HepG2 (cell line): Measurements from ENCODE around the gene LRP1B. TPM values are rescaled to one million over a fixed set of nuclear protein-coding genes. Genes with fewer than 3 reads are reported as not detected.

Experiments used
- ATAC-seq: fragments of 200-7000 bp; cut with Tn5 transposase; 3 replicates; pipeline ENCODE4 v1.9.1; 2020; ENCODE audit warnings: mild to moderate bottlenecking, moderate library complexity
- BruUV-seq: library from RNA; stranded (reverse); fragments of 400-500 nt; replicated peaks from 2 replicates; lab custom pipeline; 2021; lab: Mats Ljungman, UMichigan
- CTCF ChIA-PET: fragments of 300-600 bp; formaldehyde crosslinking; extraction: SDS; loops from one replicate; lab custom pipeline; 2021; ENCODE audit warnings: low total read pairs, inconsistent platforms, low intra/inter-chr PET ratio; lab: Yijun Ruan, JAX
- POLR2A ChIA-PET: fragments of 350-600 bp; sonication (Branson Sonifier 250); formaldehyde crosslinking; loops from one replicate; lab custom pipeline; 2020; ENCODE audit warnings: antibody characterized with exemption, inconsistent platforms; lab: Yijun Ruan, JAX
- DNase-seq: peaks from one replicate; pipeline ENCODE4 v3.0.0-alpha.2; 2015; ENCODE audit warnings: low spot score
- FAIRE-seq: peaks from 3 replicates; lab custom pipeline; 2011; peaks lifted over from hg19 to GRCh38; lab: Jason Lieb, UNC
- H2AFZ ChIP-seq: one replicate; pipeline ENCODE4 v1.6.1; 2011; ENCODE audit warnings: low read length, inconsistent platforms
- H3K27ac ChIP-seq: fragments of 300-600 bp; 3 replicates; pipeline ENCODE4 v1.8.0; 2011; ENCODE audit warnings: mixed run types, mild to moderate bottlenecking, mixed read lengths, low read length, inconsistent platforms; ENCODE audit not compliant: insufficient read depth; ENCODE audit errors: extremely low read length
- H3K27me3 ChIP-seq, 2 experiments: fragments of 200-600 bp in 1 of 2; 2 replicates in 1 of 2; 3 replicates in 1 of 2; pipeline versions ENCODE4 v1.6.0 to v1.8.0; 2011; ENCODE audit warnings: low read length in 2 of 2, mild to moderate bottlenecking in 2 of 2, moderate library complexity in 2 of 2, inconsistent platforms in 1 of 2; ENCODE audit not compliant: insufficient read depth in 2 of 2, control insufficient read depth in 1 of 2
- H3K36me3 ChIP-seq, 2 experiments: fragments of 200-600 bp in 1 of 2; replicated peaks in 1 of 2; 2 replicates in 1 of 2; 3 replicates in 1 of 2; pipeline versions ENCODE4 v1.5.1 to v1.8.0; 2011; ENCODE audit warnings: low read length in 2 of 2, inconsistent platforms in 1 of 2; ENCODE audit not compliant: insufficient read depth in 2 of 2, control insufficient read depth in 1 of 2
- H3K4me1 ChIP-seq: 2 replicates; pipeline ENCODE4 v1.5.1; 2012; ENCODE audit warnings: low read length, inconsistent platforms; ENCODE audit not compliant: insufficient read depth
- H3K4me2 ChIP-seq: 2 replicates; pipeline ENCODE4 v1.6.0; 2011; ENCODE audit warnings: low read depth, low read length, inconsistent platforms
- H3K4me3 ChIP-seq, 3 experiments: fragments of 200-600 bp in 1 of 3; sonication (generic), shearing (Covaris generic) in 1 of 3; replicated peaks in 1 of 3; 2 replicates each; pipeline ENCODE4 v1.5.1; 2011 to 2016; ENCODE audit warnings: low read length in 3 of 3, inconsistent platforms in 2 of 3, low read depth in 2 of 3, mild to moderate bottlenecking in 2 of 3, control low read depth in 1 of 3, mixed read lengths in 1 of 3; ENCODE audit not compliant: insufficient read depth in 1 of 3
- H3K79me2 ChIP-seq: one replicate; pipeline ENCODE4 v1.6.1; 2011; ENCODE audit warnings: low read length, inconsistent platforms; ENCODE audit not compliant: insufficient read depth
- H3K9ac ChIP-seq: 2 replicates; pipeline ENCODE4 v1.6.0; 2011; ENCODE audit warnings: mild to moderate bottlenecking, low read depth, low read length, inconsistent platforms; ENCODE audit not compliant: insufficient read depth
- H3K9me3 ChIP-seq: 2 replicates; pipeline ENCODE4 v1.5.1; 2012; ENCODE audit warnings: mild to moderate bottlenecking, low read length
- H4K20me1 ChIP-seq: 2 replicates; pipeline ENCODE4 v1.6.0; 2011; ENCODE audit warnings: inconsistent platforms, mild to moderate bottlenecking, low read length, moderate library complexity; ENCODE audit not compliant: insufficient read depth
- HOXA7 ChIP-seq: sonication (generic); formaldehyde crosslinking; IDR thresholded peaks from 2 replicates; pipeline ENCODE4 v1.8.1; 2022; ENCODE audit warnings: mild to moderate bottlenecking, missing genetic modification reagents, moderate library complexity
- SIN3A ChIP-seq: IDR thresholded peaks from 2 replicates; pipeline ENCODE4 v1.6.1; 2011; ENCODE audit warnings: low read depth, mild to moderate bottlenecking, control low read depth, low read length, borderline replicate concordance
- SMAD1 ChIP-seq: sonication (generic); formaldehyde crosslinking; IDR thresholded peaks from 2 replicates; pipeline ENCODE4 v1.4.0; 2020; ENCODE audit warnings: missing genetic modification reagents, low read depth, mild to moderate bottlenecking, borderline replicate concordance
- TRIM24 ChIP-seq: sonication (generic); formaldehyde crosslinking; IDR thresholded peaks from 2 replicates; pipeline ENCODE4 v1.8.0; 2022; ENCODE audit warnings: mild to moderate bottlenecking, missing genetic modification reagents
- UBTF ChIP-seq: sonication (generic); formaldehyde crosslinking; IDR thresholded peaks from 2 replicates; pipeline ENCODE4 v1.4.0; 2020; ENCODE audit warnings: mild to moderate bottlenecking, missing genetic modification reagents
- ZBTB20 ChIP-seq: sonication (generic); formaldehyde crosslinking; IDR thresholded peaks from 2 replicates; pipeline ENCODE4 v1.8.1; 2023; ENCODE audit warnings: missing genetic modification reagents, low read depth, mild to moderate bottlenecking, borderline replicate concordance
- ZBTB4 ChIP-seq: sonication (generic); formaldehyde crosslinking; IDR thresholded peaks from 2 replicates; pipeline ENCODE4 v1.4.0; 2020; ENCODE audit warnings: missing genetic modification reagents, mild to moderate bottlenecking, borderline replicate concordance
- ZBTB8A ChIP-seq: sonication (generic); formaldehyde crosslinking; IDR thresholded peaks from 2 replicates; pipeline ENCODE4 v1.4.0; 2020; ENCODE audit warnings: mild to moderate bottlenecking, low read depth, missing genetic modification reagents, borderline replicate concordance
- ZNF350 ChIP-seq: sonication (generic); formaldehyde crosslinking; IDR thresholded peaks from 2 replicates; pipeline ENCODE4 v1.4.0; 2020; ENCODE audit warnings: mild to moderate bottlenecking, low read depth, missing genetic modification reagents, borderline replicate concordance
- ZNF781 ChIP-seq: sonication (generic); formaldehyde crosslinking; IDR thresholded peaks from 2 replicates; pipeline ENCODE4 v1.5.1; 2020; ENCODE audit warnings: borderline replicate concordance, mild to moderate bottlenecking, missing genetic modification reagents; ENCODE audit errors: not compliant biosample characterization
- ZSCAN31 ChIP-seq: sonication (generic); formaldehyde crosslinking; IDR thresholded peaks from 2 replicates; pipeline ENCODE4 v1.5.0; 2020; ENCODE audit warnings: low read depth, mild to moderate bottlenecking, missing genetic modification reagents
- WGBS: methylation state at CpG from one replicate; pipeline ENCODE4 v1.1.6; 2017; ENCODE audit warnings: low lambda C conversion rate; 5-methylcytosine and 5-hydroxymethylcytosine counted together
- in situ Hi-C: cut with HindIII; loops from 2 replicates; pipeline ENCODE4 v1.10.0; 2017; ENCODE audit warnings: low pct_unique_long_range_greater_than_20kb; ENCODE audit not compliant: extremely low pct_ligation_motif_present
- intact Hi-C: fragments of 100-400 bp; cut with micrococcal nuclease; formaldehyde crosslinking; loops from one replicate; pipeline ENCODE4 v1.10.0; 2022; ENCODE audit not compliant: unreplicated experiment
- polyA plus RNA-seq, 8 experiments: library from polyadenylated mRNA; depleted of rRNA in 3 of 8; stranded (reverse) in 7 of 8; unstranded in 1 of 8; fragments of >200 nt; fragmentation: Illumina TruSeq in 4 of 8; extraction: Trizol in 4 of 8; gene quantifications; 2 replicates each; pipeline versions ENCODE4 v1.2.1 to v1.2.3, GENCODE V29; 2011 to 2016; ENCODE audit warnings: low read depth in 4 of 8, missing spikeins in 1 of 8, mixed read lengths in 1 of 8; ENCODE audit not compliant: insufficient read depth in 1 of 8
- total RNA-seq, 5 experiments: library from RNA; depleted of rRNA; stranded (reverse); fragments of >200 nt; fragmentation: Illumina TruSeq; extraction: Trizol; gene quantifications; 2 replicates each; pipeline ENCODE4 v1.2.3, GENCODE V29; 2016; ENCODE audit warnings: low read depth in 1 of 5
- TF ChIP-seq, protein P1 (sequence below): sonication (generic); formaldehyde crosslinking; IDR thresholded peaks from 2 replicates; pipeline ENCODE4 v1.8.0; 2022; ENCODE audit warnings: low read depth, missing genetic modification reagents
- TF ChIP-seq, protein P2 (sequence below): sonication (generic); formaldehyde crosslinking; conservative IDR thresholded peaks from 2 replicates; pipeline ENCODE4 v1.8.1; 2023; ENCODE audit warnings: missing genetic modification reagents

LRP1B gene
- total and polyA plus RNA-seq, 2 of the 13 experiments (the other 11 are each of a cell fraction or from before 2014, with no cell fraction given): 0.04 TPM; not detected in 1

DNA sequence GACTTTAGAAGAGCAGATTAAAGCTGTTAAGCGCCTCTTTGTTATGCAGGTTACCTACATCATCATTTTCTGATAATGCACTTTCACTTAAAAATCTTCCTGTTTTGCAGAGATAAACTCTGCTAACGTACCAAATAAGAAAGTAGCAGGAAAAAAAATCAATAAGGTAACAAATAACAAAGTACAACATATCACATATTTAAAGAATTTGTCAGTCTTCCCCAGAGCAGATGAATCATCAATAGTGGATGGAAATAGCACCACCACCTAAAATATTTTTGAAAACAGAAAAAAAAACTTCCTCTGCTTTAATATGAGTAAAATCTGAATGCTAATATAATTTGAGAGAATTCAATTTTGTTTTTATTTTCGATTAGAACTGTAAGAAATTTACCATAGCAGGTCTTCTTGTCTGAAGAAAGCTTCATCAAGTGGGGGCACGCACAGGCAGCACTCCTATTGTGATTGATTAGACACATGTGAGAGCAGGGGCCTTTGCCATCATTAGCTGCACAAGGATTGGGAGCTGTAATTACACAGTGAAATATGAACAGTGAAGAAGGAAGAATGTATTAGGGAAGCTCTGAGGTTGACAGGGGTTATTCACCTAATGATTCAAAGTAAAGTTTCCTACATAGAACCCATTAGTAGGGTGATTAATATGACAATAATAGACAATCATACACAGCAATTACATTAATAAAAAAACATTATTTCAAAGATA, 1279.4 kb downstream of the LRP1B start:
- in situ Hi-C loops: loop anchor here (25.0 kb wide), 1 partner anchor 1064 kb away; no protein-coding TSS in a partner anchor
- no peak for TF ChIP-seq TRIM24 (CRISPR knock-in tag)
- no peak for TF ChIP-seq ZBTB4
- no peak for TF ChIP-seq ZBTB8A (CRISPR knock-in tag)
- TF ChIP-seq UBTF (CRISPR knock-in tag): no peak
- TF ChIP-seq ZSCAN31 (CRISPR knock-in tag): no peak
- no peak for TF ChIP-seq ZBTB20
- no peak for TF ChIP-seq SMAD1 (CRISPR knock-in tag)
- TF ChIP-seq SIN3A: no peak
- TF ChIP-seq, protein P1, sequence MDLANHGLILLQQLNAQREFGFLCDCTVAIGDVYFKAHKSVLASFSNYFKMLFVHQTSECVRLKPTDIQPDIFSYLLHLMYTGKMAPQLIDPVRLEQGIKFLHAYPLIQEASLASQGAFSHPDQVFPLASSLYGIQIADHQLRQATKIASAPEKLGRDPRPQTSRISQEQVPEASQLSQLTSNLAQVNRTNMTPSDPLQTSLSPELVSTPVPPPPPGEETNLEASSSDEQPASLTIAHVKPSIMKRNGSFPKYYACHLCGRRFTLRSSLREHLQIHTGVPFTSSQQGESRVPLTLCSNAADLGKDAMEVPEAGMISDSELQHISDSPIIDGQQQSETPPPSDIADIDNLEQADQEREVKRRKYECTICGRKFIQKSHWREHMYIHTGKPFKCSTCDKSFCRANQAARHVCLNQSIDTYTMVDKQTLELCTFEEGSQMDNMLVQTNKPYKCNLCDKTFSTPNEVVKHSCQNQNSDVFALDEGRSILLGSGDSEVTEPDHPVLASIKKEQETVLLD (CRISPR knock-in tag): no peak
- TF ChIP-seq, protein P2, sequence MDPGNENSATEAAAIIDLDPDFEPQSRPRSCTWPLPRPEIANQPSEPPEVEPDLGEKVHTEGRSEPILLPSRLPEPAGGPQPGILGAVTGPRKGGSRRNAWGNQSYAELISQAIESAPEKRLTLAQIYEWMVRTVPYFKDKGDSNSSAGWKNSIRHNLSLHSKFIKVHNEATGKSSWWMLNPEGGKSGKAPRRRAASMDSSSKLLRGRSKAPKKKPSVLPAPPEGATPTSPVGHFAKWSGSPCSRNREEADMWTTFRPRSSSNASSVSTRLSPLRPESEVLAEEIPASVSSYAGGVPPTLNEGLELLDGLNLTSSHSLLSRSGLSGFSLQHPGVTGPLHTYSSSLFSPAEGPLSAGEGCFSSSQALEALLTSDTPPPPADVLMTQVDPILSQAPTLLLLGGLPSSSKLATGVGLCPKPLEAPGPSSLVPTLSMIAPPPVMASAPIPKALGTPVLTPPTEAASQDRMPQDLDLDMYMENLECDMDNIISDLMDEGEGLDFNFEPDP (CRISPR knock-in tag): no peak
- TF ChIP-seq ZNF781 (CRISPR knock-in tag): no peak
- no peak for TF ChIP-seq HOXA7
- no peak for TF ChIP-seq ZNF350 (CRISPR knock-in tag)

More for the DNA sequence above, 1279.4 kb downstream of the LRP1B start:
- no peaks in the 10 kb centered on the region for H3K9me3 ChIP-seq
- no peaks in the 10 kb centered on the region for H4K20me1 ChIP-seq
- no peak overlapping the region for H3K27ac ChIP-seq
- no TSS peak for BruUV-seq
- no peaks in the 10 kb centered on the region for H3K27me3 ChIP-seq
- H3K4me2 ChIP-seq: no peak overlapping the region
- ChIA-PET CTCF (no interaction called here), POLR2A (no interaction called here)
- intact Hi-C loops: no loop called here
- ATAC-seq (no peak), FAIRE-seq (no peak), DNase-seq (no peak)
- no peaks in the 10 kb centered on the region for H3K4me1 ChIP-seq
- H3K4me3 ChIP-seq: no peak overlapping the region
- no peaks in the 10 kb centered on the region for H3K36me3 ChIP-seq
- WGBS: 1% methylated on average over 4 of the region's 4 CpGs
- no peaks in the 10 kb centered on the region for H3K79me2 ChIP-seq
- H3K9ac ChIP-seq: no peak overlapping the region
- no peak overlapping the region for H2AFZ ChIP-seq
